Measurements from ENCODE around the gene SALL4.

GRCh38 chr20:51796340-51796739, 6.0 kb downstream of the SALL4 start:
- TF ChIP-seq ZNF274 (IDR thresholded peaks at IDR 0.05; ENCODE audit: low read depth, low read length) (no peak), SUZ12 (IDR thresholded peaks at IDR 0.05; ENCODE audit: extremely low read depth, insufficient read depth, insufficient read length) (no peak)

All from NT2/D1 (cell line).